WI38 (cell line): ENCODE results near the gene SOBP.
A peak's percentile ranks its signal among the peaks of the same experiment; 100 is the strongest.

ENCODE experiments used
- H3K4me3 ChIP-seq: 2 replicates; pipeline ENCODE4 v1.5.1; 2011; ENCODE audit warnings: low read depth, mild to moderate bottlenecking, control low read depth, low read length
- CTCF ChIP-seq: IDR thresholded peaks from 2 replicates; pipeline ENCODE4 v1.5.1; 2012; ENCODE audit warnings: low read depth, mild to moderate bottlenecking, control low read depth, low read length

The SOBP gene

GRCh38 chr6:107447663-107448216 is 42.2 kb upstream of the SOBP start:
- no peak for TF ChIP-seq CTCF
- no peak overlapping the region for H3K4me3 ChIP-seq

- TF ChIP-seq CTCF, result no peak
These were observed 41.1 kb upstream of the SOBP start for GRCh38 chr6:107448776-107449175.

GRCh38 chr6:107458672-107459282 is 31.1 kb upstream of the SOBP start:
- TF ChIP-seq CTCF, result no peak
- peak overlapping the region; percentile 95 for H3K4me3 ChIP-seq

More at GRCh38 chr6:107448776-107449175, 41.1 kb upstream of the SOBP start:
- no peak overlapping the region for H3K4me3 ChIP-seq

- peak; percentile 30 for TF ChIP-seq CTCF
- peak within 1 kb of the TSS; percentile 95 for H3K4me3 ChIP-seq
These were observed 30.4 kb upstream of the SOBP start, which contains the start of gene PDSS2 for GRCh38 chr6:107459283-107460082. Gene PDSS2, minus strand, starts transcription at chr6:107459564. Its CDS starts 279 bp downstream, at chr6:107459285.

GRCh38 chr6:107460083-107460631 is 29.8 kb upstream of the SOBP start:
- no peak for TF ChIP-seq CTCF
- peak overlapping the region; percentile 95 for H3K4me3 ChIP-seq

- no peak for TF ChIP-seq CTCF
These were observed 23.9 kb upstream of the SOBP start for GRCh38 chr6:107466062-107466461.

GRCh38 chr6:107470364-107470763 is 19.6 kb upstream of the SOBP start:
- H3K4me3 ChIP-seq, result no peak overlapping the region
- no peak for TF ChIP-seq CTCF

More at GRCh38 chr6:107466062-107466461, 23.9 kb upstream of the SOBP start:
- H3K4me3 ChIP-seq, result no peak overlapping the region
